Neural progenitor cell (in vitro differentiated cells): Measurements from ENCODE around the gene KIF3B.

ENCODE experiments used
- EZH2phosphoT487 ChIP-seq: fragments of 200-600 bp; sonication (generic); IDR thresholded peaks from 2 replicates; pipeline ENCODE4 v1.6.1; 2017; ENCODE audit warnings: antibody characterized with exemption
- TF ChIP-seq, protein P1 (sequence below): fragments of 200-600 bp; sonication (generic); IDR thresholded peaks from 2 replicates; pipeline ENCODE4 v1.5.1; 2017; ENCODE audit warnings: antibody characterized with exemption, mild to moderate bottlenecking

DNA sequence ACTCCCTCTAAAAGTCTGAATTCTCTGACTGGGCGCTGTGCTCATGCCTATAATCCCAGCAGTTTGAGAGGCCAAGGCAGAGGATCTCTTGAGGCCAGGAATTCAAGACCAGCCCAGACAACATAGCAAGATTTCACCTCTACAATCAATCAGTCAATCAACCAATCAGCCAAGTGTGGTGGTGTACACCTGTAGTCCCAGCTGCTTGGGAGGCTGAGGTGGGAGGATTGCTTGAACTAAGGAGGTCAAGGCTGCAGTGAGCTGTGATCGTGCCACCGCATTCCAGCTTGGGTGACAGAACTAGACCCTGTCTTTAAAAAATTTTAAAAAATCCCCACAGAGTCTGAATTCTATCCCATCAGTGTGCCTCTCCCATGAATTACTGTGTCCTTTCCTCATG lies 37.9 kb downstream of the KIF3B start:
- TF ChIP-seq, protein P1, sequence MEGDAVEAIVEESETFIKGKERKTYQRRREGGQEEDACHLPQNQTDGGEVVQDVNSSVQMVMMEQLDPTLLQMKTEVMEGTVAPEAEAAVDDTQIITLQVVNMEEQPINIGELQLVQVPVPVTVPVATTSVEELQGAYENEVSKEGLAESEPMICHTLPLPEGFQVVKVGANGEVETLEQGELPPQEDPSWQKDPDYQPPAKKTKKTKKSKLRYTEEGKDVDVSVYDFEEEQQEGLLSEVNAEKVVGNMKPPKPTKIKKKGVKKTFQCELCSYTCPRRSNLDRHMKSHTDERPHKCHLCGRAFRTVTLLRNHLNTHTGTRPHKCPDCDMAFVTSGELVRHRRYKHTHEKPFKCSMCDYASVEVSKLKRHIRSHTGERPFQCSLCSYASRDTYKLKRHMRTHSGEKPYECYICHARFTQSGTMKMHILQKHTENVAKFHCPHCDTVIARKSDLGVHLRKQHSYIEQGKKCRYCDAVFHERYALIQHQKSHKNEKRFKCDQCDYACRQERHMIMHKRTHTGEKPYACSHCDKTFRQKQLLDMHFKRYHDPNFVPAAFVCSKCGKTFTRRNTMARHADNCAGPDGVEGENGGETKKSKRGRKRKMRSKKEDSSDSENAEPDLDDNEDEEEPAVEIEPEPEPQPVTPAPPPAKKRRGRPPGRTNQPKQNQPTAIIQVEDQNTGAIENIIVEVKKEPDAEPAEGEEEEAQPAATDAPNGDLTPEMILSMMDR, result no peak
- TF ChIP-seq EZH2phosphoT487, result no peak
